HepG2 (cell line): ENCODE data around the gene PHF3. TPM values are rescaled to one million over a fixed set of nuclear protein-coding genes. Genes with fewer than 3 reads are reported as not detected.

ENCODE experiments used
- ATAC-seq: fragments of 200-7000 bp; cut with Tn5 transposase; 3 replicates; pipeline ENCODE4 v1.9.1; 2020; ENCODE audit warnings: mild to moderate bottlenecking, moderate library complexity
- BruUV-seq: library from RNA; stranded (reverse); fragments of 400-500 nt; replicated peaks from 2 replicates; lab custom pipeline; 2021; lab: Mats Ljungman, UMichigan
- CTCF ChIA-PET: fragments of 300-600 bp; formaldehyde crosslinking; extraction: SDS; loops from one replicate; lab custom pipeline; 2021; ENCODE audit warnings: low total read pairs, inconsistent platforms, low intra/inter-chr PET ratio; lab: Yijun Ruan, JAX
- POLR2A ChIA-PET: fragments of 350-600 bp; sonication (Branson Sonifier 250); formaldehyde crosslinking; loops from one replicate; lab custom pipeline; 2020; ENCODE audit warnings: antibody characterized with exemption, inconsistent platforms; lab: Yijun Ruan, JAX
- DNase-seq: peaks from one replicate; pipeline ENCODE4 v3.0.0-alpha.2; 2015; ENCODE audit warnings: low spot score
- FAIRE-seq: peaks from 3 replicates; lab custom pipeline; 2011; peaks lifted over from hg19 to GRCh38; lab: Jason Lieb, UNC
- H2AFZ ChIP-seq: one replicate; pipeline ENCODE4 v1.6.1; 2011; ENCODE audit warnings: low read length, inconsistent platforms
- H3K27ac ChIP-seq: fragments of 300-600 bp; 3 replicates; pipeline ENCODE4 v1.8.0; 2011; ENCODE audit warnings: mixed run types, mild to moderate bottlenecking, mixed read lengths, low read length, inconsistent platforms; ENCODE audit not compliant: insufficient read depth; ENCODE audit errors: extremely low read length
- H3K27me3 ChIP-seq, 2 experiments: fragments of 200-600 bp in 1 of 2; 2 replicates in 1 of 2; 3 replicates in 1 of 2; pipeline versions ENCODE4 v1.6.0 to v1.8.0; 2011; ENCODE audit warnings: low read length in 2 of 2, mild to moderate bottlenecking in 2 of 2, moderate library complexity in 2 of 2, inconsistent platforms in 1 of 2; ENCODE audit not compliant: insufficient read depth in 2 of 2, control insufficient read depth in 1 of 2
- H3K36me3 ChIP-seq, 2 experiments: fragments of 200-600 bp in 1 of 2; replicated peaks in 1 of 2; 2 replicates in 1 of 2; 3 replicates in 1 of 2; pipeline versions ENCODE4 v1.5.1 to v1.8.0; 2011; ENCODE audit warnings: low read length in 2 of 2, inconsistent platforms in 1 of 2; ENCODE audit not compliant: insufficient read depth in 2 of 2, control insufficient read depth in 1 of 2
- H3K4me1 ChIP-seq: 2 replicates; pipeline ENCODE4 v1.5.1; 2012; ENCODE audit warnings: low read length, inconsistent platforms; ENCODE audit not compliant: insufficient read depth
- H3K4me2 ChIP-seq: 2 replicates; pipeline ENCODE4 v1.6.0; 2011; ENCODE audit warnings: low read depth, low read length, inconsistent platforms
- H3K4me3 ChIP-seq, 3 experiments: fragments of 200-600 bp in 1 of 3; sonication (generic), shearing (Covaris generic) in 1 of 3; replicated peaks in 1 of 3; 2 replicates each; pipeline ENCODE4 v1.5.1; 2011 to 2016; ENCODE audit warnings: low read length in 3 of 3, inconsistent platforms in 2 of 3, low read depth in 2 of 3, mild to moderate bottlenecking in 2 of 3, control low read depth in 1 of 3, mixed read lengths in 1 of 3; ENCODE audit not compliant: insufficient read depth in 1 of 3
- H3K79me2 ChIP-seq: one replicate; pipeline ENCODE4 v1.6.1; 2011; ENCODE audit warnings: low read length, inconsistent platforms; ENCODE audit not compliant: insufficient read depth
- H3K9ac ChIP-seq: 2 replicates; pipeline ENCODE4 v1.6.0; 2011; ENCODE audit warnings: mild to moderate bottlenecking, low read depth, low read length, inconsistent platforms; ENCODE audit not compliant: insufficient read depth
- H3K9me3 ChIP-seq: 2 replicates; pipeline ENCODE4 v1.5.1; 2012; ENCODE audit warnings: mild to moderate bottlenecking, low read length
- H4K20me1 ChIP-seq: 2 replicates; pipeline ENCODE4 v1.6.0; 2011; ENCODE audit warnings: inconsistent platforms, mild to moderate bottlenecking, low read length, moderate library complexity; ENCODE audit not compliant: insufficient read depth
- ARID5B ChIP-seq: IDR thresholded peaks from 2 replicates; pipeline ENCODE4 v1.4.0; 2020; ENCODE audit warnings: mild to moderate bottlenecking, missing genetic modification reagents
- CTCF ChIP-seq: sonication (generic); formaldehyde crosslinking; IDR thresholded peaks from 2 replicates; pipeline ENCODE4 v1.5.0; 2020; ENCODE audit warnings: mild to moderate bottlenecking, missing genetic modification reagents, moderate library complexity
- MYPOP ChIP-seq: sonication (generic); formaldehyde crosslinking; IDR thresholded peaks from 2 replicates; pipeline ENCODE4 v1.8.1; 2023; ENCODE audit warnings: mild to moderate bottlenecking, moderate library complexity, missing genetic modification reagents
- STAG1 ChIP-seq: sonication (generic); formaldehyde crosslinking; IDR thresholded peaks from 2 replicates; pipeline ENCODE4 v1.4.0; 2020; ENCODE audit warnings: missing genetic modification reagents
- ZNF292 ChIP-seq: sonication (generic); formaldehyde crosslinking; IDR thresholded peaks from 2 replicates; pipeline ENCODE4 v1.8.1; 2022; ENCODE audit warnings: mild to moderate bottlenecking, low read depth, missing genetic modification reagents, borderline replicate concordance
- ZNF460 ChIP-seq: sonication (generic); formaldehyde crosslinking; IDR thresholded peaks from 2 replicates; pipeline ENCODE4 v1.5.1; 2020; ENCODE audit warnings: missing genetic modification reagents, mild to moderate bottlenecking, borderline replicate concordance
- ZSCAN5A ChIP-seq: sonication (generic); formaldehyde crosslinking; IDR thresholded peaks from 2 replicates; pipeline ENCODE4 v1.8.0; 2022; ENCODE audit warnings: mild to moderate bottlenecking, missing genetic modification reagents, borderline replicate concordance
- in situ Hi-C: cut with HindIII; loops from 2 replicates; pipeline ENCODE4 v1.10.0; 2017; ENCODE audit warnings: low pct_unique_long_range_greater_than_20kb; ENCODE audit not compliant: extremely low pct_ligation_motif_present
- intact Hi-C: fragments of 100-400 bp; cut with micrococcal nuclease; formaldehyde crosslinking; loops from one replicate; pipeline ENCODE4 v1.10.0; 2022; ENCODE audit not compliant: unreplicated experiment
- polyA plus RNA-seq, 8 experiments: library from polyadenylated mRNA; depleted of rRNA in 3 of 8; stranded (reverse) in 7 of 8; unstranded in 1 of 8; fragments of >200 nt; fragmentation: Illumina TruSeq in 4 of 8; extraction: Trizol in 4 of 8; gene quantifications; 2 replicates each; pipeline versions ENCODE4 v1.2.1 to v1.2.3, GENCODE V29; 2011 to 2016; ENCODE audit warnings: low read depth in 4 of 8, missing spikeins in 1 of 8, mixed read lengths in 1 of 8; ENCODE audit not compliant: insufficient read depth in 1 of 8
- total RNA-seq, 5 experiments: library from RNA; depleted of rRNA; stranded (reverse); fragments of >200 nt; fragmentation: Illumina TruSeq; extraction: Trizol; gene quantifications; 2 replicates each; pipeline ENCODE4 v1.2.3, GENCODE V29; 2016; ENCODE audit warnings: low read depth in 1 of 5

PHF3 gene
- total and polyA plus RNA-seq, 2 of the 13 experiments (the other 11 are each of a cell fraction or from before 2014, with no cell fraction given): 19.8 to 70.4 TPM

GRCh38 chr6:63757826-63758225 is 122.2 kb downstream of the PHF3 start (continued):
- TF ChIP-seq ARID5B (CRISPR knock-in tag) (0 out of 2 replicates have a peak, but pooled peaks have one; percentile 42), ZNF460 (CRISPR knock-in tag) (no peak), ZSCAN5A (CRISPR knock-in tag) (0 out of 2 replicates have a peak, but pooled peaks have one; percentile 29), ZNF292 (CRISPR knock-in tag) (no peak)
- TF ChIP-seq, all 625 proteins: peak for 6

GRCh38 chr6:63759605-63760105 is 124.1 kb downstream of the PHF3 start:
- Histone ChIP-seq H3K4me3 (no peak overlapping the region), H4K20me1 (no peaks in the 10 kb centered on the region), H2AFZ (no peak overlapping the region), H3K9ac (no peak overlapping the region), H3K4me1 (peaks cover 12% of the 10 kb centered on the region), H3K27me3 (no peaks in the 10 kb centered on the region), H3K27ac (no peak overlapping the region), H3K9me3 (0 out of 2 replicates have a peak, but pooled peaks cover 11% of the 10 kb centered on the region), H3K36me3 (no peaks in the 10 kb centered on the region), H3K79me2 (no peaks in the 10 kb centered on the region), H3K4me2 (no peak overlapping the region)
- POLR2A ChIA-PET: no interaction called here
- intact Hi-C loops (loop anchor here (5.0 kb wide), 1 partner anchor 182 kb away; no protein-coding TSS in a partner anchor), in situ Hi-C loops (loop anchor here (5.0 kb wide), 2 partner anchors 162 to 407 kb away; no protein-coding TSS in a partner anchor)
- CTCF ChIA-PET: no interaction called here
- no TSS peak for BruUV-seq
- TF ChIP-seq CTCF (CRISPR knock-in tag) (peak; percentile 24; the same call in 1 of the 2 replicates), STAG1 (CRISPR knock-in tag) (peak; percentile 41), MYPOP (no peak)
- FAIRE-seq (no peak), DNase-seq (no peak), ATAC-seq (peak; percentile 49; the same call in 2 of the 3 replicates)
